Epidermal melanocyte (primary cell): ENCODE data around the gene OPHN1.

Experiments
- DNase-seq: peaks from one replicate; pipeline ENCODE4 v3.0.0; 2011; ENCODE audit warnings: low spot score; ENCODE audit not compliant: insufficient read length

OPHN1 gene

GRCh38 chrX:68433155-68433980 is at the start of gene OPHN1:
Gene OPHN1 (minus strand): TSS chrX:68433495. CDS start chrX:68433020, 475 bp downstream.
- DNase-seq: peak; percentile 17

- no peak for DNase-seq
Observed at GRCh38 chrX:68480969-68481368, 47.7 kb upstream of the OPHN1 start.

- DNase-seq: no peak
Observed at GRCh38 chrX:68464796-68465195, 31.5 kb upstream of the OPHN1 start.

- no peak for DNase-seq
Observed at GRCh38 chrX:68463880-68464279, 30.6 kb upstream of the OPHN1 start.

GRCh38 chrX:68462653-68463052 is 29.4 kb upstream of the OPHN1 start:
- no peak for DNase-seq

- DNase-seq: no peak
Observed at GRCh38 chrX:68462197-68462596, 28.9 kb upstream of the OPHN1 start.

- DNase-seq: no peak
Observed at GRCh38 chrX:68461576-68461975, 28.3 kb upstream of the OPHN1 start.

- no peak for DNase-seq
Observed at GRCh38 chrX:68461093-68461492, 27.8 kb upstream of the OPHN1 start.

- DNase-seq: no peak
Observed at GRCh38 chrX:68455151-68455510, 21.8 kb upstream of the OPHN1 start.

- no peak for DNase-seq
Observed at GRCh38 chrX:68454476-68455150, 21.3 kb upstream of the OPHN1 start.

- DNase-seq: no peak
Observed at GRCh38 chrX:68451720-68452119, 18.4 kb upstream of the OPHN1 start.

- no peak for DNase-seq
Observed at GRCh38 chrX:68443155-68443868, 10.0 kb upstream of the OPHN1 start.

- DNase-seq: no peak
Observed at GRCh38 chrX:68440940-68441339, 7.6 kb upstream of the OPHN1 start.

GRCh38 chrX:68440442-68440841 is 7.1 kb upstream of the OPHN1 start:
- DNase-seq: no peak

GRCh38 chrX:68439341-68439740 is 6.0 kb upstream of the OPHN1 start:
- no peak for DNase-seq

GRCh38 chrX:68438575-68438974 is 5.3 kb upstream of the OPHN1 start:
- DNase-seq: no peak

GRCh38 chrX:68433981-68434299 is 645 bp upstream of the OPHN1 start:
- DNase-seq: no peak

GRCh38 chrX:68432648-68433047 is 647 bp downstream of the OPHN1 start:
- DNase-seq: no peak

- no peak for DNase-seq
Observed at GRCh38 chrX:68431836-68432235, 1.5 kb downstream of the OPHN1 start.

- DNase-seq: no peak
Observed at GRCh38 chrX:68429216-68429615, 4.1 kb downstream of the OPHN1 start.

GRCh38 chrX:68428431-68428830 is 4.9 kb downstream of the OPHN1 start:
- DNase-seq: no peak

- DNase-seq: no peak
Observed at GRCh38 chrX:68424719-68425118, 8.6 kb downstream of the OPHN1 start.
